Lung (tissue), 12 donors: ENCODE results near the gene ALDH5A1. TPM values are rescaled to one million over a fixed set of nuclear protein-coding genes. Genes with fewer than 3 reads are reported as not detected.

Experiments
- ATAC-seq: fragments of 200-7000 bp; cut with Tn5 transposase; one replicate; pipeline ENCODE4 v1.9.1; 2020; ENCODE audit warnings: moderate number of reproducible peaks; ENCODE audit not compliant: insufficient read depth, low FRiP score
- DNase-seq, 3 donors: peaks; one replicate each; pipeline ENCODE4 v3.0.0-alpha.2; 2013 to 2017
- H3K27ac ChIP-seq, 2 donors: one replicate each; pipeline ENCODE4 v1.5.1; 2013; ENCODE audit warnings: mild to moderate bottlenecking in 2 of 2, moderate library complexity in 2 of 2, control low read depth in 1 of 2, inconsistent platforms in 1 of 2, low read depth in 1 of 2, low read length in 1 of 2
- H3K27me3 ChIP-seq, 3 donors: one replicate each; pipeline ENCODE4 v1.5.1; 2013; ENCODE audit warnings: low read length in 2 of 3; ENCODE audit not compliant: control insufficient read depth in 3 of 3, insufficient read depth in 3 of 3
- H3K36me3 ChIP-seq, 4 donors: one replicate each; pipeline ENCODE4 v1.5.1; 2013; ENCODE audit warnings: low read length in 4 of 4, mild to moderate bottlenecking in 1 of 4, moderate library complexity in 1 of 4; ENCODE audit not compliant: control insufficient read depth in 4 of 4, insufficient read depth in 4 of 4
- H3K4me1 ChIP-seq, 5 donors: one replicate each; pipeline ENCODE4 v1.5.1; 2013; ENCODE audit warnings: low read length in 5 of 5, mild to moderate bottlenecking in 2 of 5, moderate library complexity in 1 of 5; ENCODE audit not compliant: control insufficient read depth in 5 of 5, insufficient read depth in 5 of 5
- H3K4me3 ChIP-seq: one replicate; pipeline ENCODE4 v1.5.1; 2013; ENCODE audit warnings: mild to moderate bottlenecking, control low read depth, moderate library complexity
- H3K9ac ChIP-seq, 2 donors: one replicate each; pipeline ENCODE4 v1.5.1; 2013; ENCODE audit warnings: low read length in 2 of 2, control low read depth in 1 of 2; ENCODE audit not compliant: insufficient read depth in 1 of 2
- H3K9me3 ChIP-seq, 4 donors: one replicate each; pipeline ENCODE4 v1.5.1; 2013; ENCODE audit warnings: low read length in 3 of 4, mild to moderate bottlenecking in 1 of 4, moderate library complexity in 1 of 4; ENCODE audit not compliant: control insufficient read depth in 4 of 4, insufficient read depth in 3 of 4
- WGBS, 2 donors: extraction: QIAGEN DNeasy Blood & Tissue Kit; methylation state at CpG; one replicate each; pipeline ENCODE4 v1.1.7; 2013; 5-methylcytosine and 5-hydroxymethylcytosine counted together
- polyA plus RNA-seq, 2 donors: library from polyadenylated mRNA; stranded (reverse); fragments of 200-250 nt; gene quantifications; one replicate each; pipeline ENCODE4 v1.2.1, GENCODE V29; 2013
- total RNA-seq, 2 donors: library from RNA; depleted of rRNA in 1 of 2; stranded (reverse); fragments of >200 nt in 1 of 2; gene quantifications; one replicate each; pipeline ENCODE4 v1.2.1, GENCODE V29; 2014 to 2021
- TF ChIP-seq, protein P1 (sequence below): IDR thresholded peaks from 2 replicates; pipeline ENCODE4 v1.5.1; 2012; ENCODE audit warnings: mild to moderate bottlenecking; ENCODE audit errors: control extremely low read depth, extremely low read depth
- donor health status: control.
- donor health status: control.
- donor health status: Bipolar disorder and iron deficiency.
- donor health status: healthy.
- donor health status: DM: yes; HTN: yes; CAD: no.

Gene ALDH5A1
- total and polyA plus RNA-seq, 4 donors: 3.1 to 12.8 (median 9.5) TPM

- 82 to 90% methylated on average over 7 of the region's 7 CpGs for WGBS, 2 donors
- H3K4me3 ChIP-seq: no peak overlapping the region
- ATAC-seq (no peak), DNase-seq (no peak)
- no peak overlapping the region for H3K27ac ChIP-seq
- H3K36me3 ChIP-seq: no peaks in the 10 kb centered on the region
- no peak overlapping the region for H3K9ac ChIP-seq
- TF ChIP-seq, protein P1, sequence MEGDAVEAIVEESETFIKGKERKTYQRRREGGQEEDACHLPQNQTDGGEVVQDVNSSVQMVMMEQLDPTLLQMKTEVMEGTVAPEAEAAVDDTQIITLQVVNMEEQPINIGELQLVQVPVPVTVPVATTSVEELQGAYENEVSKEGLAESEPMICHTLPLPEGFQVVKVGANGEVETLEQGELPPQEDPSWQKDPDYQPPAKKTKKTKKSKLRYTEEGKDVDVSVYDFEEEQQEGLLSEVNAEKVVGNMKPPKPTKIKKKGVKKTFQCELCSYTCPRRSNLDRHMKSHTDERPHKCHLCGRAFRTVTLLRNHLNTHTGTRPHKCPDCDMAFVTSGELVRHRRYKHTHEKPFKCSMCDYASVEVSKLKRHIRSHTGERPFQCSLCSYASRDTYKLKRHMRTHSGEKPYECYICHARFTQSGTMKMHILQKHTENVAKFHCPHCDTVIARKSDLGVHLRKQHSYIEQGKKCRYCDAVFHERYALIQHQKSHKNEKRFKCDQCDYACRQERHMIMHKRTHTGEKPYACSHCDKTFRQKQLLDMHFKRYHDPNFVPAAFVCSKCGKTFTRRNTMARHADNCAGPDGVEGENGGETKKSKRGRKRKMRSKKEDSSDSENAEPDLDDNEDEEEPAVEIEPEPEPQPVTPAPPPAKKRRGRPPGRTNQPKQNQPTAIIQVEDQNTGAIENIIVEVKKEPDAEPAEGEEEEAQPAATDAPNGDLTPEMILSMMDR: no peak
- H3K4me1 ChIP-seq: no peaks in the 10 kb centered on the region
- no peaks in the 10 kb centered on the region for H3K27me3 ChIP-seq
- no peaks in the 10 kb centered on the region for H3K9me3 ChIP-seq
These were observed 10.0 kb upstream of the ALDH5A1 start for GRCh38 chr6:24484657-24485323.

- Histone ChIP-seq H3K9ac (no peak overlapping the region), H3K4me3 (no peak overlapping the region), H3K27ac (no peak overlapping the region), H3K9me3 (no peaks in the 10 kb centered on the region), H3K36me3 (no peaks in the 10 kb centered on the region), H3K27me3 (no peaks in the 10 kb centered on the region), H3K4me1 (no peaks in the 10 kb centered on the region)
- TF ChIP-seq, protein P1: no peak
- no peak for ATAC-seq
- DNase-seq: no peak
- 76 to 82% methylated on average over 4 of the region's 4 CpGs for WGBS, 2 donors
These were observed 8.7 kb upstream of the ALDH5A1 start for GRCh38 chr6:24486065-24486464.

DNA sequence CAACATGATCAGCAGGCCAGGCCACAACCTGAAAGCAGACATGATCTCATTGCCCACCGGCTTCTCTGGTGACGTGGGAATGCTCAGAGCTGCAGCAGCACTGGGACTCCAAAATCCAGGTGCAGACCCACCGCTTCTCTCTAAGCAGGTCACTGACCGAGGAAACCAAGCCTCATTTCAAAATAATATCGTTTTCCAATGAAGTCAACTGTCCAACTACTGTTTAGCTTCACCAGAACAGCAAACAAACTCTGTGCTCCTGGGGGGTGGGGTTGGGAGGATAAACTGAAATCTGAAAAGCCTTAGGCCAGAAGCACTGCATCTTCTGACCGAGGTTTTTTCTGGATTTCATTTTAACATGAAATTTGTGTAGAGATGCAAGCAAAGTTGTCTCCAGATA, 5.3 kb upstream of the ALDH5A1 start, which contains the start of gene GPLD1:
Gene GPLD1, minus strand, starts transcription at position 109 of the 400 bp plus-strand sequence. Its CDS starts 67 bp downstream, at position 42.
- no peak within 1 kb of the TSS for H3K9ac ChIP-seq
- DNase-seq: no peak

More for the DNA sequence above, 5.3 kb upstream of the ALDH5A1 start, which contains the start of gene GPLD1:
- no peak within 1 kb of the TSS for H3K4me3 ChIP-seq
- no peaks in the 10 kb centered on the region for H3K27me3 ChIP-seq
- 87% methylated on average over 6 of the region's 6 CpGs for WGBS, 2 donors
- ATAC-seq: no peak
- H3K4me1 ChIP-seq: peaks cover 0 to 7% (median 0%) of the 10 kb centered on the region in 5 donors
- H3K9me3 ChIP-seq: no peaks in the 10 kb centered on the region
- H3K36me3 ChIP-seq: no peaks in the 10 kb centered on the region
- TF ChIP-seq, protein P1: no peak
- H3K27ac ChIP-seq: no peak within 1 kb of the TSS
